Activated T-cell treated with anti-CD3 and anti-CD28 coated beads, Interleukin-2, amount 50 U/mL, for 24 hours (primary cell): ENCODE results near the gene ARL14EP.

Source experiments
- DNase-seq: peaks from one replicate; pipeline ENCODE4 v3.0.0-alpha.2; 2020
- H3K27ac Mint-ChIP-seq: 2 replicates; pipeline ENCODE4 v1.8.0; 2020; ENCODE audit warnings: mild to moderate bottlenecking, mixed read lengths
- H3K27me3 Mint-ChIP-seq: 2 replicates; pipeline ENCODE4 v1.8.0; 2020; ENCODE audit warnings: mixed read lengths
- H3K36me3 Mint-ChIP-seq: 2 replicates; pipeline ENCODE4 v1.8.0; 2020; ENCODE audit warnings: low read depth, mixed read lengths
- H3K4me1 Mint-ChIP-seq: 2 replicates; pipeline ENCODE4 v1.8.0; 2020; ENCODE audit warnings: low read depth, mixed read lengths
- H3K4me3 Mint-ChIP-seq: 2 replicates; pipeline ENCODE4 v1.8.0; 2020; ENCODE audit warnings: mild to moderate bottlenecking, moderate library complexity, mixed read lengths
- H3K9me3 Mint-ChIP-seq: 2 replicates; pipeline ENCODE4 v1.8.0; 2020; ENCODE audit warnings: mixed read lengths

The ARL14EP gene

DNA sequence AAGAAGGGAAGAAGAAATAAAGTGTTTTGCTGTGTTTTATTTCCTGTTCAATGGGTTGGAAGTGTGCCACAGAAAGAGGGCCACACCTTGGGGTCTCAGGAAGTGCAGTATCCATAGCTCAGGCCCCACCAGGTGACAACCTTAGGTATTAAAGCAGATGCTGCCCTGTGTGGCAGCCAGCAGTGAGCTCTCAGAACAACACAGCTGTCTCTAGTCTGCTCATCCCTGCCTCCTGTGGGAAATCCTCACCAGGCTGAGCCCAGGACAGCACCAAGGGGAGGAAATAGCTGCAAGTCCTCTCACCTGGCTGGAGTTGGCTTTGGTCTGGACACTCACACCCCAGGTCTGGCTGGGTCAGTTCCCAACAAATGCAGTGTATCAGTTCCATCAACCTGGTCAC, 25.1 kb downstream of the ARL14EP start:
- Mint-ChIP-seq H3K36me3 (peaks cover 12% of the 10 kb centered on the region), H3K27me3 (peaks cover 11% of the 10 kb centered on the region), H3K9me3 (no peaks in the 10 kb centered on the region), H3K27ac (no peak overlapping the region), H3K4me3 (no peak overlapping the region), H3K4me1 (peaks cover 10% of the 10 kb centered on the region)
- no peak for DNase-seq

DNA sequence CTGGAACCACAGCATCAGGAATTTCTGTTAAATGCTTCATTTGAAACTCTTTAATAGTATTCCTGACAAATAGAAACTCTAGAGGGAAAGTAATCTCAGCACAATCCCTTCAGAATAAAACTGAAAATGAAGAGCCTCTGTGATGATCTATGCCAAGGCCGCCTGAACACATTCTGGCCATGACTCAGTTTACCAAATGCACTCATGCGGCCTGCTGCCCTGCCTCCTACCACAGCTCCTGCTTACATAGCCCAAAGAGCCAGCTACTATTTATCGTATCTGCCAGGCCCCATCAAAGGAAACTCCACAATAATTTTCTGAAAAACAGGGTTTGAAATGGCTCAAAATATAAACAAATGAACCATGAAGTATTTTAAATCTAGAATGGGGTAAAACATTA, 27.0 kb downstream of the ARL14EP start:
- no peaks in the 10 kb centered on the region for H3K9me3 Mint-ChIP-seq
- peaks cover 6% of the 10 kb centered on the region for H3K36me3 Mint-ChIP-seq
- no peak for DNase-seq
- H3K27me3 Mint-ChIP-seq = peaks cover 20% of the 10 kb centered on the region
- peaks cover 9% of the 10 kb centered on the region for H3K4me1 Mint-ChIP-seq
- H3K4me3 Mint-ChIP-seq = no peak overlapping the region
- no peak overlapping the region for H3K27ac Mint-ChIP-seq

DNA sequence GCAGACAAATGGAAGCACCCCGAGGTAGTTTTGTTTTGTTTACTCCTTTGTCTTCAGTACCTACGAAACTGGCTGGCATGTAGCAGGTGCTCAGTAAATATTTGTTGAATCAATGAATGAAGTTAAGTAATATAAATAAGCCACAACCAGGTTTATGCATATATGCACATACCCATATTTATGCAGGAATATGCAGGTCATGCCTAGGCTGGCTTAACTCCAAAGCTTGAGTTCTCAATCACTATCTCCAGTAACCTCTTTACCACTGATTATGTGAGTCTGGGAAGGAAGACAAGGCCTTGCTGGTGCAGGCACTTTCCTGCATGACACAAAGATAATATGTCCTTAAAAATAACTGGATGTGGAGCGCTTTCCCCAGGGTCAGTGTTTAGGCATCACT, 27.5 kb downstream of the ARL14EP start:
- Mint-ChIP-seq H3K9me3 (no peaks in the 10 kb centered on the region), H3K4me1 (peaks cover 9% of the 10 kb centered on the region), H3K4me3 (no peak overlapping the region), H3K36me3 (peaks cover 4% of the 10 kb centered on the region), H3K27me3 (peaks cover 20% of the 10 kb centered on the region), H3K27ac (no peak overlapping the region)
- no peak for DNase-seq

DNA sequence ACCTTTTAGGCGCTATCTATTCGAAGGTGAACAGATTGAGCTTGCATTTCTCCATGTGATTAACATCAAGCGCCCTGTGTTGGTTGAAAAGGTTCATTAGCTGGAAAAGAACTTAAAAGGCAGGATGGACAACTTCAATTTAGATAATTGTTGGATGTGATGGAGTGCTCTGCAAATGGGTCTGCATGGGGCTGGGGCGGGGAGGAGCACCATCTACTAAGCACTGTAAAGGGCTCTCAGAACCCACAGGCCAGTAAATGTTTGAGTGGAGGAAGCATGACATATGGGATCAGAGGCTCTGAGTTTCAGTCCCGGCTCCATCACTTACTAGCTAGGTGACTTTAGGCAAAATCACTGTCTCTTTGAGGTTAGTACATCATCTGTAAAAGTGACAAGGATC, 28.2 kb downstream of the ARL14EP start:
- Mint-ChIP-seq H3K4me3 (no peak overlapping the region), H3K4me1 (peaks cover 6% of the 10 kb centered on the region), H3K27ac (no peak overlapping the region), H3K36me3 (no peaks in the 10 kb centered on the region), H3K9me3 (no peaks in the 10 kb centered on the region), H3K27me3 (peaks cover 20% of the 10 kb centered on the region)
- DNase-seq = no peak

DNA sequence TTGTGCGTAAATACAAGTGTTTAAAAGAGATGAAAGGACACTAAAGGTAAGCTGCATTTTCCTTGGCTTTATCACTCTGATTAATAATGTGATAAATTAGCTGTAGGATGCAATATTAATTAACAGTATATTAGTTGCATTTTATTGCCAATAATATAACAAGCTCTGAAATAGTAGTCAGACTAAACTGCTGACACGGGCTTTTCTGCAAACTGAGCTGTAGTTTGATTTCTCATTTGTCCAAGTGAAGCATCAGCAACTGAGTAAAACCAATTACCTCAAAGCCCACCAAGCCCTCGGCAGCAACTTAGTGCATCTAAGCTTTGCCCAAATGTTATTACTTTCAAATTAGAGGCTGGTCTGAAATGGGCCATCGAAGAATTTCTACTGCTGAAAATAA, 33.5 kb downstream of the ARL14EP start:
- no peaks in the 10 kb centered on the region for H3K9me3 Mint-ChIP-seq
- no peak overlapping the region for H3K27ac Mint-ChIP-seq
- H3K27me3 Mint-ChIP-seq = peaks cover 29% of the 10 kb centered on the region
- no peaks in the 10 kb centered on the region for H3K36me3 Mint-ChIP-seq
- no peak overlapping the region for H3K4me3 Mint-ChIP-seq
- H3K4me1 Mint-ChIP-seq = no peaks in the 10 kb centered on the region
- no peak for DNase-seq

DNA sequence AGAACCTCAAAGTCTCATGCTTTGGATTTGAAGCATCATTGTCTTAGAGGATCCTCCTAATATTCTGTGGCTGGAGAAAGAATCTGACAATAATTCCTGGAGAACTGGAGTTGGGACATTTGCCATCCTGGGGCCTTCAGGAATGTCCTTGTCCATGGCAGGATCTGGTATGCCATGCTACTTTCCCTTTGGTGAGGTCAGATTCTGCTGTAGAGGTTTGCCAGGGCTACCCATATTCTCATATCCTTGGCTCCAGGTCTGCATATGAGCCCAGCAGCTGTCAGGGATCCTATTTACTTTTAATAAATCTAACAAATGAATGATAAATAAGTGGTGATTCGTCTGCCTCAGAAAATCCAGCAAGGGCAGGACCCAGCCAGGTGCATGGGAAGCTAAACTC, 35.0 kb downstream of the ARL14EP start:
- peaks cover 25% of the 10 kb centered on the region for H3K27me3 Mint-ChIP-seq
- H3K4me1 Mint-ChIP-seq = no peaks in the 10 kb centered on the region
- no peaks in the 10 kb centered on the region for H3K9me3 Mint-ChIP-seq
- H3K4me3 Mint-ChIP-seq = no peak overlapping the region
- no peak for DNase-seq
- no peak overlapping the region for H3K27ac Mint-ChIP-seq
- no peaks in the 10 kb centered on the region for H3K36me3 Mint-ChIP-seq

DNA sequence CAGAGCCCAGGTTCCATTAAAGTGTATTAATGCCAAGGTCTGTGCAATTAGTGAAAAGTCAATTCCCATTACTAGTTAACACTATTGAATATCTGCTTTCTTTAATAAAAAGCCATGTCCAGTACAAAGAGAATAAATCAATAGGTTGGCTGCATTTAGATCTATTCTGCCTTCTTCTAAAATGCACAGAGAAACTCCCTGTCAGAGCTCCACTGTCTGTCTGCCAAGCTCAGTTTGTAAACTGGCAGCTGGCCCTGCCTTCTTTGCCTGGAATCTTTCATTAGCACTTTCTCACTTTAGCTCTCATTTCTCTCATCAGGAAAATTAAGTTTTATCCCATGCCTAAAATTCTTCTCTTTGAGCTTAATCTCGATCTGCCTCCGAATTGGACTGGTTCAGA, 35.6 kb downstream of the ARL14EP start:
- Mint-ChIP-seq H3K27me3 (peaks cover 22% of the 10 kb centered on the region), H3K27ac (no peak overlapping the region), H3K36me3 (no peaks in the 10 kb centered on the region), H3K4me1 (no peaks in the 10 kb centered on the region), H3K4me3 (no peak overlapping the region), H3K9me3 (no peaks in the 10 kb centered on the region)
- no peak for DNase-seq

DNA sequence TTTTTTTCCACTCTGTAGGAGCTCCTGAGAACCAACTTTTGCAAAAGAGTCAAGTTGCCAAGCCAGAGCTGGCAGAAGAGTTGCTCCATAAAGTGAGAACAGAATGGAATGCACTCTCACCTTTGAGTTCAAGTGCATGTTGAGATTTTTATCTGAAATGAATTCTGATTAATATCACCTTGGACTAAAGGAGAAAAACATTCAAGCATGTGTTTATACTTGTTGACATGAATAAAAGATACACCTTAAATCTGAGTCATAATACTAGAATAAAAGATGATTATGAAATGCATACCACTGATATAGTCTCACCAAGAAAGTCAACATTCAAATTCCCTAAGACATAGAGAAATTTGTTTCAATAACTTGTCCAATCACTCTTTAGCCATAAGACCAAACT, 37.8 kb downstream of the ARL14EP start:
- no peak for DNase-seq
- no peaks in the 10 kb centered on the region for H3K4me1 Mint-ChIP-seq
- H3K27ac Mint-ChIP-seq = no peak overlapping the region
- H3K27me3 Mint-ChIP-seq = peaks cover 19% of the 10 kb centered on the region
- no peaks in the 10 kb centered on the region for H3K36me3 Mint-ChIP-seq
- no peak overlapping the region for H3K4me3 Mint-ChIP-seq
- no peaks in the 10 kb centered on the region for H3K9me3 Mint-ChIP-seq

DNA sequence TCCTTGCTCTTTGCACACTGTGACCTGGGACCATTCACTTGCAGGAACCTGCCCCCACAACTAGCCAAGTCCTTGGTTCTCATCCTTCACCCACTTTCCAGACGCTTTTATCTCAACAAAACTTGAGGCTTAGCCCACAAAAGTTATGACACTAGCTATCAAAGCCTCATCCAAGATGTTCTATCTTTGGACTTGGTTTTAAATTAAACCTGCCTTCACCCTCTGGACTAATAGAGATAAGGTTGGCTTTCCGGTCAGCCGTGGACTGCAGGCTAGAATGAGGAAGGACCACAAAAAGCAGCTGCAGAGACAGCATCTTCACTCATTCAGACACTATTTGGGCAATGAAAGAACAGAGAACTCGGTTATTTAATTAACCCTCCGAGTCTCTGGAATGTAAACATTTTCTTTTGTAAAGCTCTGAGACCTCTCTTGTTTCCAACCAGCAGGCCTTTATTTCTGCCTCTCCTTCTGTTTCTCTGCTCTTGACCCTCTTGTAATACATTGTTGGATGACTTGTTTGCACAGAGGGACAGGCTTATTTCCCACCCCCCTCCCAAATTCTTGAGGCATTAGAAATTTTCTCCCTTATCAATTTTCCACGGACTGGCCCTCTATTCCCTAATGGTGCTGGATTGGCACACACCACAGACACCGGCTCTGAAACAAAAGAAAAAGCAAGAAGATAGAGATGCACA, 41.4 kb downstream of the ARL14EP start:
- H3K4me3 Mint-ChIP-seq = no peak overlapping the region
- H3K9me3 Mint-ChIP-seq = no peaks in the 10 kb centered on the region
- peaks cover 11% of the 10 kb centered on the region for H3K27me3 Mint-ChIP-seq
- no peaks in the 10 kb centered on the region for H3K4me1 Mint-ChIP-seq
- H3K36me3 Mint-ChIP-seq = no peaks in the 10 kb centered on the region
- no peak for DNase-seq
- H3K27ac Mint-ChIP-seq = no peak overlapping the region

DNA sequence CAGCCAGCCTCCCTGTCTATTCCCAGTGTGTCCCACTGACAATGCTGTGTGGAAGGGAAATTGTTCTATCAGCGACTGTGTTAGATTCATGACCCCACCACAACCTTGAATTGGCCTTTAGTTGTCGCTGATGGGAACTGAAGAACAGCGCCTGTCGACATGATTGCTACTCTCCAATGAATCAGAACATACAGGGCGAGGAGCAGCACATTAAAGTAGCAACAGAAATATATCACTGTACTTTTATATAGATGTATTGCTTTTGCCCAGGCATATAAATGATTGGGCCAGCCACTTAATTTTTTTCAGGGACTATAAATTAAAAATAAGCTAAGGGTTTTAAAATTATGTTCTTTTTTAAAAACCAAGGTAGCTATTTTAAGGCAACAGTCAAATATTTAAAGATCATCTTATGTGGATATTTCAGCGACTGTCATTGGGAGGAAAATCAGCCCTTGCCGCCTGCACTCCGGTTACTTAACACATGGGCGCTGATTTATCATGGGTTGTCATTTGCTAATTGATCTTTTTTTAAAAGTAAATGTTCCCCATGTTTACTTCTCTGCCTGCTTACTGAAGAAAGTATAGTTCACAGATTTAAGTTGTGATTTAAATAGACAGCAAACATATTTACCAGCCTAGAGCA, 42.1 kb downstream of the ARL14EP start:
- H3K27me3 Mint-ChIP-seq = peaks cover 6% of the 10 kb centered on the region
- no peak for DNase-seq
- H3K9me3 Mint-ChIP-seq = no peaks in the 10 kb centered on the region
- no peaks in the 10 kb centered on the region for H3K36me3 Mint-ChIP-seq
- H3K27ac Mint-ChIP-seq = no peak overlapping the region
- H3K4me3 Mint-ChIP-seq = no peak overlapping the region
- no peaks in the 10 kb centered on the region for H3K4me1 Mint-ChIP-seq

DNA sequence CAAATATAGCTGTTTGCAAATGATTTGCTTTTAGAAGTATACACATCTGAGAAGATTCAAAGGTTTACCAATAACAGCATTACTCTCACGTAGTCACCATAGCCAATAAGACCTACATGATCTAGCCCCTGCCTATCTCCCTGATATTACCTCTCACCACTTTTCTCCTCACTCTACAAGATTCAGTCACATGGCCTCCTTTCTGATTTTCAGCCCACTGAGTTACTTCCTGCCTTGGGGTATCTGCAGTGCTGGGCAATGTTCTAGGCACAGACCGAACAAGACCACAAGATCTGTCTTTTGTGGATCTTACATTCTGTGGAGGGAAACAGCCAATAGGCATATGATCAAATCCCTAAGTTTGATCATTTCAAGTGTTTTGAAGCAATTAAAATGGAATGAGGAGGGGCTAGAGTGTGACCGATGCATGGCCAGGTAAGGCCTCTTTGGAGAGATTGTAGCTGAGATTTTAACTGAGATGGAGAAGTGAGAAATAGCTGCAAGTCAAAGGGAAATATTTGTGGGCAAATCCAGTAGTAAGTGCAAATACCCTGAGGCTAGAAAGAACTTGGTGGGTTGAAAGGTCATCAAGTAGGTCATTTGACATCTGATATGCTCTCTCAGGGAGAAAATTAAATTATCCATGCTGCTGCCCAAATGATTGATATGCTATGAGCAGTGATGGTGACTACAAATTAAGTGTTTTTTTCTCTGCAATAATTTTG, 43.1 kb downstream of the ARL14EP start:
- no peaks in the 10 kb centered on the region for H3K9me3 Mint-ChIP-seq
- H3K27me3 Mint-ChIP-seq = peaks cover 6% of the 10 kb centered on the region
- H3K36me3 Mint-ChIP-seq = no peaks in the 10 kb centered on the region
- H3K27ac Mint-ChIP-seq = no peak overlapping the region
- no peak overlapping the region for H3K4me3 Mint-ChIP-seq
- H3K4me1 Mint-ChIP-seq = no peaks in the 10 kb centered on the region
- no peak for DNase-seq

DNA sequence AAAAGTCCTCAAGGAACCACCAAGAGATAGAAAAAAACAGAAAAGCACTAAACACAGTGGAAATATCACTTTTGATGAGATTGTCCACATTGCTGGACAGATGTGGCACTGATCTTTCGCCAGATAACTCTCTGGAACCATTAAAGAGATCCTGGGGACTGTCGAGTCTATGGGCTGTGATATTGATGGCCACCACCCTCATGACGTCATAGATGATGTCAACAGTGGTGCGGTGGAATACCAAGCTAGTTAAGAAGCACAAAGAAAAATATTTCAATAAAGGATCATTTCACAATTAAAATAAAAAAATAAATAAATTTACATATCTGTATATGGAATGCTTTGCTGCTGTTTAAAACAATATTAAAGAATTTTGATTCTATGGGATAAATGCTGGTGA, 45.5 kb downstream of the ARL14EP start:
- no peak overlapping the region for H3K4me3 Mint-ChIP-seq
- H3K9me3 Mint-ChIP-seq = no peaks in the 10 kb centered on the region
- peaks cover 3% of the 10 kb centered on the region for H3K27me3 Mint-ChIP-seq
- no peaks in the 10 kb centered on the region for H3K4me1 Mint-ChIP-seq
- H3K36me3 Mint-ChIP-seq = no peaks in the 10 kb centered on the region
- H3K27ac Mint-ChIP-seq = no peak overlapping the region
- no peak for DNase-seq

DNA sequence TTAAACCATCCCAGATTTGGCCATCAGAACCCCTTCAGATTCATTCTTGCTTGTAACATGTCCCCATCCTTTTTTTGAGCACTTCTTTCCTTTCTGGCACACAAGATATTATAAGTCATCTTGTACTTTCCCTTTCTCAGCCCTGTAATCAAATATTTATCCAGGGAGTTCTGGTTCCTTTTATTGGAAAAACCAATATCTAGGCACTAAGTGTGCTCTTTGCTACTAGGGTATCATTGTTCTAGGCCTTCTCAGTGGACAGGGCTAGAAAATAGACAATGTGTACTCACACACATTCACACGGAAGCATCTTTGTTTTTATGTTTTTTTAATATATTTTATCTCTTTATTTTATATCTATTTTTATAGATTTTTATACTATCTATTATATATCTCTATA, 47.3 kb downstream of the ARL14EP start:
- H3K4me3 Mint-ChIP-seq = no peak overlapping the region
- H3K27me3 Mint-ChIP-seq = no peaks in the 10 kb centered on the region
- H3K36me3 Mint-ChIP-seq = no peaks in the 10 kb centered on the region
- H3K9me3 Mint-ChIP-seq = no peaks in the 10 kb centered on the region
- no peaks in the 10 kb centered on the region for H3K4me1 Mint-ChIP-seq
- DNase-seq = no peak
- H3K27ac Mint-ChIP-seq = no peak overlapping the region

DNA sequence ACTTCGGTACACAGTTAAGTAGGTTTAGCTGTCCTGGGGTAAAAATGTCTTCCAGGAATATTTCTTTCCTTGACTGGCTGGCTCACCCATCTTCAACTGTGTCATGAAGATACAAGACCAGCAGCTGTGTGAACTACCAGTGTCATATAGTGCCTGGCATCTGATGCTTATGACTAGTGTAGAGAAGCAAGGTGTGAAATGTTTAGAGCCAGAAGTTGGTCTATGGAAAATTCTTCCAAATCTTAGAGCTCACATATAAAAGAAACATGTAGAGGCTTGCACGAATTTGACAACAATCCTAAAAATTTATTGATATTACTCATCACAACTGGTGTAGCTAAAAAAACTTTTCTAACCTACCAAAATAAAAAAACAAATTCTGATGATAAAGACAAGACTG, 54.4 kb downstream of the ARL14EP start:
- H3K36me3 Mint-ChIP-seq = no peaks in the 10 kb centered on the region
- H3K27ac Mint-ChIP-seq = no peak overlapping the region
- no peaks in the 10 kb centered on the region for H3K4me1 Mint-ChIP-seq

DNA sequence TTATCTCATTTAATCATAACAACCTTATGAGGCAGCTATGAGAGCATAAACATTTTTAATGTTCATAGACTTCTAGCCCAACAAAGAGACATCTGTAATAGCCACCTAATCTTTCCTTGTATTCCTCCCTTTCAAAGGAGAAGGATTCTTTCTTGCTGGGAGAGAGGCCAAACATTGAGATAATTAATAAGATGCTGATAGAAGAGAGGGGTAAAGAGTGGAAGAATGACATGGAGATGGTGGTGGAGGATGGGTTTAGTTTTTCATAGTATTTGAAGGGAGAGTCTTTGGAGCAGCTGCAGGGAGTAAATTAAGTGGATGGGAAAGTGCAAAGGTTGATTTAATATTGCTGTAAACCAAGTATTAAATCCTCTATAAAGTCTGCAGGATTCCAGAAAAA, 57.9 kb downstream of the ARL14EP start:
- Mint-ChIP-seq H3K9me3 (no peaks in the 10 kb centered on the region), H3K27me3 (peaks cover 16% of the 10 kb centered on the region), H3K4me3 (no peak overlapping the region), H3K27ac (no peak overlapping the region), H3K4me1 (no peaks in the 10 kb centered on the region), H3K36me3 (no peaks in the 10 kb centered on the region)
- no peak for DNase-seq

More for the DNA sequence above, 54.4 kb downstream of the ARL14EP start:
- Mint-ChIP-seq H3K27me3 (peaks cover 11% of the 10 kb centered on the region), H3K9me3 (no peaks in the 10 kb centered on the region), H3K4me3 (no peak overlapping the region)
- no peak for DNase-seq
